Right lobe of liver (tissue), 4 donors: ENCODE data around the gene LHB.
"Not testable (repeated sequence)": the region's sequence is repeated elsewhere in the genome, so short reads cannot be mapped to it uniquely, and the experiment has no call there.

ENCODE experiments used
- CTCF ChIP-seq, 4 donors: fragments of 200-600 bp in 3 of 4; fragments of 450-650 bp in 1 of 4; IDR thresholded peaks; one replicate each; pipeline versions ENCODE4 v1.5.1 to v1.8.0; 2016 to 2022; ENCODE audit warnings: antibody characterized with exemption in 4 of 4, mild to moderate bottlenecking in 2 of 4
- POLR2A ChIP-seq: fragments of 450-650 bp; IDR thresholded peaks from one replicate; pipeline ENCODE4 v1.6.1; 2017; ENCODE audit warnings: antibody characterized with exemption, mild to moderate bottlenecking
- donor health status: DM: no; HTN: no; CAD: no.
- donor health status: DM: no; HTN: no; CAD: no.
- donor health status: DM: no; HTN: yes; CAD: no.

DNA sequence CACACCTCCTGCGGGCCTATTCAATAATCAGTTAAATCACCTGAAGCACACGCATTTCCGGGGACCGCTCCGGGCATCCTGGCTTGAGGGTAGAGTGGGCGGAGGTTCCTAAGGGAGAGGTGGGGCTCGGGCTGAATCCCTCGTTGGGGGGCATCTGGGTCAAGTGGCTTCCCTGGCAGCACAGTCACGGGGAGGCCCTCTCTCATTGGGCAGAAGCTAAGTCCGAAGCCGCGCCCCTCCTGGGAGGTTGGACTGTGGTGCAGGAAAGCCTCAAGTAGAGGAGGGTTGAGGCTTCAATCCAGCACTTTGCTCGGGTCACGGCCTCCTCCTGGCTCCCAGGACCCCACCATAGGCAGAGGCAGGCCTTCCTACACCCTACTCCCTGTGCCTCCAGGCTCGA, 26.7 kb upstream of the LHB start, which contains the start of gene CGB5:
- not testable (repeated sequence) for TF ChIP-seq CTCF (IDR thresholded peaks at IDR 0.05); POLR2A
